NCI-H2171 treated with DMSO at 0.1 percent for 48 hours (cell line): ENCODE results near the gene TSPAN15.
"Not testable (repeated sequence)": the region's sequence is repeated elsewhere in the genome, so short reads cannot be mapped to it uniquely, and the experiment has no call there.

Experiments
- DNase-seq: peaks from one replicate; lab custom pipeline; 2025; lab: John Stamatoyannopoulos, UW

The TSPAN15 gene

GRCh38 chr10:69503001-69503895 is 52.0 kb downstream of the TSPAN15 start:
- no peak for DNase-seq

GRCh38 chr10:69503896-69504265 is 52.6 kb downstream of the TSPAN15 start:
- no peak for DNase-seq

- no peak for DNase-seq
These were observed 53.4 kb downstream of the TSPAN15 start for GRCh38 chr10:69504576-69505250.

- no peak for DNase-seq
These were observed 54.5 kb downstream of the TSPAN15 start for GRCh38 chr10:69505636-69506318.

- DNase-seq = no peak
These were observed 55.2 kb downstream of the TSPAN15 start for GRCh38 chr10:69506487-69506833.

- no peak for DNase-seq
These were observed 55.8 kb downstream of the TSPAN15 start for GRCh38 chr10:69506834-69507713.

- no peak for DNase-seq
These were observed 57.6 kb downstream of the TSPAN15 start for GRCh38 chr10:69508738-69509340.

- no peak for DNase-seq
These were observed 61.6 kb downstream of the TSPAN15 start for GRCh38 chr10:69512901-69513300.

- no peak for DNase-seq
These were observed 62.4 kb downstream of the TSPAN15 start for GRCh38 chr10:69513617-69514016.

- DNase-seq = peak; percentile 57
These were observed 64.5 kb downstream of the TSPAN15 start for GRCh38 chr10:69515699-69516259.

- peak; percentile 35 for DNase-seq
These were observed 65.1 kb downstream of the TSPAN15 start for GRCh38 chr10:69516316-69516715.

GRCh38 chr10:69516796-69517195 is 65.5 kb downstream of the TSPAN15 start:
- DNase-seq = no peak

GRCh38 chr10:69517271-69517848 is 66.1 kb downstream of the TSPAN15 start:
- no peak for DNase-seq

- no peak for DNase-seq
These were observed 76.7 kb downstream of the TSPAN15 start for GRCh38 chr10:69527961-69528360.

GRCh38 chr10:69533658-69534057 is 82.4 kb downstream of the TSPAN15 start:
- no peak for DNase-seq

- DNase-seq = not testable (repeated sequence)
These were observed 85.3 kb downstream of the TSPAN15 start for GRCh38 chr10:69536521-69536920.

GRCh38 chr10:69537449-69537848 is 86.2 kb downstream of the TSPAN15 start:
- no peak for DNase-seq

GRCh38 chr10:69538461-69538860 is 87.2 kb downstream of the TSPAN15 start:
- DNase-seq = no peak

GRCh38 chr10:69541463-69541862 is 90.2 kb downstream of the TSPAN15 start:
- no peak for DNase-seq

GRCh38 chr10:69549959-69550358 is 98.7 kb downstream of the TSPAN15 start:
- no peak for DNase-seq

GRCh38 chr10:69552268-69552667 is 101.0 kb downstream of the TSPAN15 start:
- no peak for DNase-seq
